PC-9 (cell line): Measurements from ENCODE around the gene COL15A1. TPM values are rescaled to one million over a fixed set of nuclear protein-coding genes. Genes with fewer than 3 reads are reported as not detected.

Experiments
- BruUV-seq: library from RNA; stranded (reverse); fragments of 400-500 nt; replicated peaks from 2 replicates; lab custom pipeline; 2021; lab: Mats Ljungman, UMichigan
- CTCF ChIA-PET: fragments of 300-600 bp; sonication (Branson Sonifier 250); formaldehyde crosslinking; loops from one replicate; lab custom pipeline; 2022; ENCODE audit warnings: antibody characterized with exemption; lab: Charles Lee
- POLR2A ChIA-PET: fragments of 300-600 bp; sonication (Branson Sonifier 250); formaldehyde crosslinking; loops from one replicate; lab custom pipeline; 2022; ENCODE audit warnings: antibody characterized with exemption; ENCODE audit not compliant: unreplicated experiment; lab: Charles Lee
- DNase-seq, 2 experiments: peaks; one replicate each; pipeline versions ENCODE4 v3.0.0 to v3.0.0-alpha.2; 2015 to 2022; ENCODE audit warnings: mixed read lengths in 1 of 2
- H2AFZ ChIP-seq: fragments of 200-600 bp; sonication (generic); 2 replicates; pipeline ENCODE4 v1.8.1; 2017; ENCODE audit warnings: antibody characterized with exemption
- H3F3A ChIP-seq: fragments of 200-600 bp; sonication (generic); 2 replicates; pipeline ENCODE4 v1.8.1; 2017; ENCODE audit warnings: antibody characterized with exemption, mild to moderate bottlenecking, low read depth; ENCODE audit not compliant: insufficient read depth
- H3K27ac ChIP-seq: fragments of 200-600 bp; sonication (generic); 2 replicates; pipeline ENCODE4 v1.6.1; 2016; ENCODE audit warnings: mixed run types
- H3K27me3 ChIP-seq: fragments of 200-600 bp; sonication (generic); 2 replicates; pipeline ENCODE4 v1.6.1; 2016; ENCODE audit warnings: low read depth, mixed run types; ENCODE audit not compliant: insufficient read depth
- H3K36me3 ChIP-seq: fragments of 200-600 bp; sonication (generic); 2 replicates; pipeline ENCODE4 v1.6.1; 2016; ENCODE audit warnings: low read depth, mixed run types
- H3K4me1 ChIP-seq: fragments of 200-600 bp; sonication (generic); replicated peaks from 2 replicates; pipeline ENCODE4 v1.6.1; 2016; ENCODE audit warnings: mixed run types; ENCODE audit not compliant: insufficient read depth
- H3K4me2 ChIP-seq: fragments of 200-600 bp; sonication (generic); 2 replicates; pipeline ENCODE4 v1.6.1; 2017; ENCODE audit warnings: mixed run types
- H3K4me3 ChIP-seq: fragments of 200-600 bp; sonication (generic); 2 replicates; pipeline ENCODE4 v1.6.1; 2016; ENCODE audit warnings: mixed run types
- H3K79me2 ChIP-seq: fragments of 200-600 bp; sonication (generic); 2 replicates; pipeline ENCODE4 v1.6.1; 2017; ENCODE audit warnings: low read depth, mixed run types
- H3K9me2 ChIP-seq: fragments of 200-600 bp; sonication (generic); 2 replicates; pipeline ENCODE4 v1.8.1; 2017; ENCODE audit warnings: mild to moderate bottlenecking; ENCODE audit not compliant: insufficient read depth
- H3K9me3 ChIP-seq: fragments of 200-600 bp; sonication (generic); 2 replicates; pipeline ENCODE4 v1.8.1; 2016; ENCODE audit warnings: low read depth; ENCODE audit not compliant: insufficient read depth
- H4K20me1 ChIP-seq: fragments of 200-600 bp; sonication (generic); 2 replicates; pipeline ENCODE4 v1.8.1; 2017; ENCODE audit not compliant: insufficient read depth
- EZH2 ChIP-seq: fragments of 200-600 bp; sonication (generic); IDR thresholded peaks from 2 replicates; pipeline ENCODE4 v1.8.0; 2017; ENCODE audit warnings: antibody characterized with exemption, low read depth
- intact Hi-C: fragments of 100-400 bp; cut with micrococcal nuclease; formaldehyde crosslinking; loops from one replicate; pipeline ENCODE4 v1.10.0; 2022; ENCODE audit not compliant: unreplicated experiment
- total RNA-seq: library from RNA; stranded (reverse); gene quantifications from 2 replicates; pipeline ENCODE4 v1.2.3, GENCODE V29; 2021
- TF ChIP-seq, protein P1 (sequence below): fragments of 200-600 bp; sonication (generic); conservative IDR thresholded peaks from 2 replicates; pipeline ENCODE4 v1.6.1; 2017; ENCODE audit warnings: mixed run types, antibody characterized with exemption, mild to moderate bottlenecking, moderate library complexity

COL15A1 gene
- total RNA-seq, 1 experiment from 2014 or later: not detected

DNA sequence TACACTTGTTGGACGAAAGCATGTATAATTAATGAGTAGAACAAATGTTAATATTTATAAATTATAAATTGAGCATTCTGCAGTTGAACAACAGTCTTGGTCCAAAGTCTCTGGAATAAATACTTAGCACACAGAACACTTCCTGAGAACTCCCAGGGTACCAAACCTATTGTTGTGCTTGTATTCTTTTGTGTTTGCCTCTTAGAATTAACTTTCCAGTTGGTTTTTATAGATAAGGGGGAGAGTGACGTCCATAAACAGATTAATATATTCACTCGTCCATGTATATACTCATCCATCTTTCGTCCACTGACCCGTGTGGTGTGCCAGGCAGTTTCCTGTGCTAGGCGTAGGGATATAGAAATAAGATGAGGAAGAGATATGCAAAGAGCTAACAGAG is 98.9 kb downstream of the COL15A1 start:
- no peak for TF ChIP-seq EZH2
- TF ChIP-seq, protein P1, sequence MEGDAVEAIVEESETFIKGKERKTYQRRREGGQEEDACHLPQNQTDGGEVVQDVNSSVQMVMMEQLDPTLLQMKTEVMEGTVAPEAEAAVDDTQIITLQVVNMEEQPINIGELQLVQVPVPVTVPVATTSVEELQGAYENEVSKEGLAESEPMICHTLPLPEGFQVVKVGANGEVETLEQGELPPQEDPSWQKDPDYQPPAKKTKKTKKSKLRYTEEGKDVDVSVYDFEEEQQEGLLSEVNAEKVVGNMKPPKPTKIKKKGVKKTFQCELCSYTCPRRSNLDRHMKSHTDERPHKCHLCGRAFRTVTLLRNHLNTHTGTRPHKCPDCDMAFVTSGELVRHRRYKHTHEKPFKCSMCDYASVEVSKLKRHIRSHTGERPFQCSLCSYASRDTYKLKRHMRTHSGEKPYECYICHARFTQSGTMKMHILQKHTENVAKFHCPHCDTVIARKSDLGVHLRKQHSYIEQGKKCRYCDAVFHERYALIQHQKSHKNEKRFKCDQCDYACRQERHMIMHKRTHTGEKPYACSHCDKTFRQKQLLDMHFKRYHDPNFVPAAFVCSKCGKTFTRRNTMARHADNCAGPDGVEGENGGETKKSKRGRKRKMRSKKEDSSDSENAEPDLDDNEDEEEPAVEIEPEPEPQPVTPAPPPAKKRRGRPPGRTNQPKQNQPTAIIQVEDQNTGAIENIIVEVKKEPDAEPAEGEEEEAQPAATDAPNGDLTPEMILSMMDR: no peak
- H3K27me3 ChIP-seq: no peaks in the 10 kb centered on the region
- no peaks in the 10 kb centered on the region for H3K9me3 ChIP-seq
- H4K20me1 ChIP-seq: no peaks in the 10 kb centered on the region
- no peaks in the 10 kb centered on the region for H3K36me3 ChIP-seq
- intact Hi-C loops: no loop called here
- H3K27ac ChIP-seq: no peak overlapping the region
- H2AFZ ChIP-seq: no peak overlapping the region
- DNase-seq: no peak
- no peaks in the 10 kb centered on the region for H3K9me2 ChIP-seq
- H3K4me1 ChIP-seq: peaks cover 19% of the 10 kb centered on the region
- BruUV-seq: no TSS peak
- ChIA-PET POLR2A (no interaction called here), CTCF (no interaction called here)
- H3K4me3 ChIP-seq: no peak overlapping the region
- H3K79me2 ChIP-seq: no peaks in the 10 kb centered on the region
- H3F3A ChIP-seq: no peaks in the 10 kb centered on the region
- H3K4me2 ChIP-seq: no peak overlapping the region

DNA sequence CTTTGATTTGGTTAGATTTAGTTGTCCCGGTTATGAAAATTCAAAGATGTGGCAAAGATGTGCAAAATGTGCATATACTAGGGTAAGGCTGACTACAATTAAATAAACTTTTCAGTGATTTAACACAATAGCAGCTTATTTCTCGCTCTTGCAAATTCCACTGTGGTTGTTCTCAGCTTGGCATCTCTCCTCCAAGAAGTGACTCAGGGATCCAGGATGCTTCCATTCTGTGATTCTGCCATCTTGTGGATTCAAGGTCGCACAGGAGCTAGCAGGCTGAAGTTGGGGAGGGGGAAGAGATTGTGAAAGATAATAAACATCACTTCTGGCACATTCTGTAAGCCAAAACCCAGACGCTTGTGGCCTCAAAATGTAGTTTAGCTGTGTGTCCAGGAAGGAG is 101.1 kb downstream of the COL15A1 start:
- H3K4me1 ChIP-seq: peaks cover 34% of the 10 kb centered on the region
- H3K27ac ChIP-seq: no peak overlapping the region
- H3K36me3 ChIP-seq: no peaks in the 10 kb centered on the region
- ChIA-PET POLR2A (no interaction called here), CTCF (no interaction called here)
- H3K4me2 ChIP-seq: no peak overlapping the region
- no peak overlapping the region for H3K4me3 ChIP-seq
- H3K79me2 ChIP-seq: no peaks in the 10 kb centered on the region
- no peaks in the 10 kb centered on the region for H3K9me2 ChIP-seq
- DNase-seq: no peak
- no peak overlapping the region for H2AFZ ChIP-seq
- H3K9me3 ChIP-seq: no peaks in the 10 kb centered on the region
- no peaks in the 10 kb centered on the region for H3K27me3 ChIP-seq
- H4K20me1 ChIP-seq: no peaks in the 10 kb centered on the region
- peaks cover 11% of the 10 kb centered on the region; the same call in 1 of the 2 replicates for H3F3A ChIP-seq
- intact Hi-C loops: no loop called here
- no TSS peak for BruUV-seq
- TF ChIP-seq, protein P1: no peak
- no peak for TF ChIP-seq EZH2

DNA sequence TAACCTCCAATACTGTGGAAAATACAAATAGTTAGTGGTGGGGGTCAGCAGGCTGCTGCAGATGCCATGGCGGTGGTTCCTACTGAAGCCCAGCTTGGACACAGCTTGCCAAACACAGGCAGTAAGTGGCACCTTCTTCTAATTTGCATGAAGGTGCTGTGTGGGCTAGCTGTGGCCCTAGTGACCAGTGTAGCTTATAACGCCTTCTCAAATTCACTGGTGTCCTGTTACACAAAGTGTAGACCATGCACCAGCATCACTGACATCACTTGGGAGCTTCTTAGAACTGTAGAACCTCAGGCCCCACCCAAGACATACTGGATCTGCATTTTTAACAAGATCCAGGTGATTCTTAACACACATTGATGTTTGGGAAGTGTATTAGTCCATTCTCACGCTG is 102.4 kb downstream of the COL15A1 start:
- DNase-seq: no peak
- intact Hi-C loops: no loop called here
- TF ChIP-seq, protein P1: no peak
- TF ChIP-seq EZH2: no peak
- no peaks in the 10 kb centered on the region for H3K27me3 ChIP-seq
- BruUV-seq: no TSS peak
- no peak overlapping the region for H3K4me3 ChIP-seq
- H3K36me3 ChIP-seq: no peaks in the 10 kb centered on the region
- H3K79me2 ChIP-seq: no peaks in the 10 kb centered on the region
- peaks cover 23% of the 10 kb centered on the region for H3F3A ChIP-seq
- H3K9me3 ChIP-seq: no peaks in the 10 kb centered on the region
- no peaks in the 10 kb centered on the region for H4K20me1 ChIP-seq
- H3K4me2 ChIP-seq: no peak overlapping the region
- H3K9me2 ChIP-seq: no peaks in the 10 kb centered on the region
- CTCF ChIA-PET: no interaction called here
- peaks cover 38% of the 10 kb centered on the region for H3K4me1 ChIP-seq
- POLR2A ChIA-PET: no interaction called here
- H3K27ac ChIP-seq: no peak overlapping the region
- H2AFZ ChIP-seq: no peak overlapping the region
